Rectal smooth muscle tissue (tissue), 1 donor: ENCODE results near the gene ZNHIT1.

Experiments used
- H3K27ac ChIP-seq: one replicate; pipeline ENCODE4 v1.7.0; 2013; ENCODE audit warnings: low read depth, low read length, inconsistent platforms
- H3K27me3 ChIP-seq: one replicate; pipeline ENCODE4 v1.7.0; 2013; ENCODE audit warnings: low read length; ENCODE audit not compliant: control insufficient read depth, insufficient read depth
- H3K36me3 ChIP-seq: one replicate; pipeline ENCODE4 v1.7.0; 2013; ENCODE audit warnings: low read length; ENCODE audit not compliant: control insufficient read depth, insufficient read depth
- H3K4me1 ChIP-seq: one replicate; pipeline ENCODE4 v1.7.0; 2013; ENCODE audit warnings: low read length; ENCODE audit not compliant: control insufficient read depth, insufficient read depth
- H3K4me3 ChIP-seq: one replicate; pipeline ENCODE4 v1.7.0; 2013; ENCODE audit warnings: low read length
- H3K9ac ChIP-seq: one replicate; pipeline ENCODE4 v1.7.0; 2013; ENCODE audit warnings: low read length

ZNHIT1 gene

GRCh38 chr7:101233907-101234547 lies 16.1 kb downstream of the ZNHIT1 start:
- no peaks in the 10 kb centered on the region for H3K27me3 ChIP-seq
- peaks cover 3% of the 10 kb centered on the region for H3K4me1 ChIP-seq
- no peak overlapping the region for H3K9ac ChIP-seq
- no peak overlapping the region for H3K4me3 ChIP-seq
- no peak overlapping the region for H3K27ac ChIP-seq
- H3K36me3 ChIP-seq, result peaks cover 2% of the 10 kb centered on the region

- H3K27ac ChIP-seq, result no peak overlapping the region
- peaks cover 3% of the 10 kb centered on the region for H3K4me1 ChIP-seq
- no peak overlapping the region for H3K9ac ChIP-seq
- H3K36me3 ChIP-seq, result peaks cover 7% of the 10 kb centered on the region
- H3K4me3 ChIP-seq, result no peak overlapping the region
- H3K27me3 ChIP-seq, result no peaks in the 10 kb centered on the region
These were observed 16.7 kb downstream of the ZNHIT1 start for GRCh38 chr7:101234636-101235035.

- no peak overlapping the region for H3K27ac ChIP-seq
- no peak overlapping the region for H3K9ac ChIP-seq
- peaks cover 3% of the 10 kb centered on the region for H3K4me1 ChIP-seq
- no peak overlapping the region for H3K4me3 ChIP-seq
- H3K27me3 ChIP-seq, result no peaks in the 10 kb centered on the region
- H3K36me3 ChIP-seq, result peaks cover 10% of the 10 kb centered on the region
These were observed 17.1 kb downstream of the ZNHIT1 start for GRCh38 chr7:101235050-101235449.

GRCh38 chr7:101235522-101235921 lies 17.6 kb downstream of the ZNHIT1 start:
- peaks cover 14% of the 10 kb centered on the region for H3K36me3 ChIP-seq
- no peak overlapping the region for H3K27ac ChIP-seq
- no peak overlapping the region for H3K9ac ChIP-seq
- H3K4me3 ChIP-seq, result peak overlapping the region; percentile 17
- H3K4me1 ChIP-seq, result peaks cover 3% of the 10 kb centered on the region
- H3K27me3 ChIP-seq, result no peaks in the 10 kb centered on the region

GRCh38 chr7:101236292-101236835 lies 18.4 kb downstream of the ZNHIT1 start:
- Histone ChIP-seq H3K27me3 (no peaks in the 10 kb centered on the region), H3K27ac (no peak overlapping the region), H3K4me1 (peaks cover 3% of the 10 kb centered on the region), H3K36me3 (peaks cover 14% of the 10 kb centered on the region), H3K9ac (peak overlapping the region; percentile 17), H3K4me3 (peak overlapping the region; percentile 17)

GRCh38 chr7:101237206-101238067 lies 19.5 kb downstream of the ZNHIT1 start, which contains the start of gene CLDN15:
Gene CLDN15, minus strand, starts transcription at chr7:101237802. Its CDS starts 221 bp downstream, at chr7:101237581.
- H3K4me3 ChIP-seq, result peak within 1 kb of the TSS; percentile 62
- no peaks in the 10 kb centered on the region for H3K27me3 ChIP-seq
- peak within 1 kb of the TSS; percentile 49 for H3K9ac ChIP-seq
- peaks cover 14% of the 10 kb centered on the region for H3K36me3 ChIP-seq
- H3K27ac ChIP-seq, result peak within 1 kb of the TSS; percentile 65
- H3K4me1 ChIP-seq, result peaks cover 3% of the 10 kb centered on the region

- H3K4me1 ChIP-seq, result peaks cover 5% of the 10 kb centered on the region
- no peaks in the 10 kb centered on the region for H3K27me3 ChIP-seq
- peaks cover 14% of the 10 kb centered on the region for H3K36me3 ChIP-seq
- peak overlapping the region; percentile 65 for H3K27ac ChIP-seq
- peak overlapping the region; percentile 15 for H3K4me3 ChIP-seq
- H3K9ac ChIP-seq, result no peak overlapping the region
These were observed 20.5 kb downstream of the ZNHIT1 start for GRCh38 chr7:101238226-101239182.

GRCh38 chr7:101239191-101239950 lies 21.4 kb downstream of the ZNHIT1 start:
- Histone ChIP-seq H3K27ac (no peak overlapping the region), H3K27me3 (no peaks in the 10 kb centered on the region), H3K4me1 (peaks cover 11% of the 10 kb centered on the region), H3K4me3 (no peak overlapping the region), H3K36me3 (peaks cover 14% of the 10 kb centered on the region), H3K9ac (no peak overlapping the region)

GRCh38 chr7:101239951-101240220 lies 21.9 kb downstream of the ZNHIT1 start:
- no peak overlapping the region for H3K27ac ChIP-seq
- H3K27me3 ChIP-seq, result no peaks in the 10 kb centered on the region
- H3K4me3 ChIP-seq, result no peak overlapping the region
- no peak overlapping the region for H3K9ac ChIP-seq
- peaks cover 14% of the 10 kb centered on the region for H3K36me3 ChIP-seq
- peaks cover 11% of the 10 kb centered on the region for H3K4me1 ChIP-seq

- H3K4me3 ChIP-seq, result no peak overlapping the region
- no peak overlapping the region for H3K27ac ChIP-seq
- peaks cover 14% of the 10 kb centered on the region for H3K36me3 ChIP-seq
- H3K4me1 ChIP-seq, result peaks cover 13% of the 10 kb centered on the region
- H3K27me3 ChIP-seq, result no peaks in the 10 kb centered on the region
- H3K9ac ChIP-seq, result no peak overlapping the region
These were observed 22.5 kb downstream of the ZNHIT1 start for GRCh38 chr7:101240226-101241014.

- no peak overlapping the region for H3K4me3 ChIP-seq
- no peak overlapping the region for H3K27ac ChIP-seq
- H3K27me3 ChIP-seq, result no peaks in the 10 kb centered on the region
- no peak overlapping the region for H3K9ac ChIP-seq
- H3K4me1 ChIP-seq, result peaks cover 13% of the 10 kb centered on the region
- H3K36me3 ChIP-seq, result peaks cover 14% of the 10 kb centered on the region
These were observed 23.0 kb downstream of the ZNHIT1 start for GRCh38 chr7:101241015-101241363.
